ENCODE results near the gene F5.

F5 gene

DNA sequence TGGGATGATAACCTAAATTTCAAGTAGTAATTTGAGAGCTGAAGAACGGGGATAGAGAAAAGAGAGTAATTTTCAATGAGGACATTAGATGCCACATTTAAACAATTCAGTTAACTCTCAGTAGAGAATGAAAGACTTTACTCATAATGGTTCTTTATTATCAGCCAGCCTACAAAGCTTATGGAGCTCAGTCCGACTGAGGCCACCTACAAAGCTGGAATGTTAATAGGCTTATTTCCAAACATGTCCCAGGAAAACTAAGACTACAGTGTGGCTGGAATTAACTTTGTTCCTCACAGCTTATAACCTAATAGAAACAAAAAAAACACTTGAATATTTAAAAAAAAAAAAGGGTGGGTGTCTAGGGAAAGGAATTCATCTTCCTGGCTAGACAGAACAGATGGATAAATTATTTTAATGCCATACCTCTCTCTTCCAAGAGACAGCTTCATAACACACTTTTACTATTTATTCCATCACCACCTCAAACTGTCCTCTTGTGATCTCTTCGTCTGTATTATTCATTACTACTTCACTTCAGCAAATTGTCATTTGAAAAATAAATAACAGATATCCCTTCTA is 110.4 kb downstream of the F5 start:
- DNase-seq = no peak

GRCh38 chr1:169474302-169474995 is 111.8 kb downstream of the F5 start:
- DNase-seq = no peak

DNA sequence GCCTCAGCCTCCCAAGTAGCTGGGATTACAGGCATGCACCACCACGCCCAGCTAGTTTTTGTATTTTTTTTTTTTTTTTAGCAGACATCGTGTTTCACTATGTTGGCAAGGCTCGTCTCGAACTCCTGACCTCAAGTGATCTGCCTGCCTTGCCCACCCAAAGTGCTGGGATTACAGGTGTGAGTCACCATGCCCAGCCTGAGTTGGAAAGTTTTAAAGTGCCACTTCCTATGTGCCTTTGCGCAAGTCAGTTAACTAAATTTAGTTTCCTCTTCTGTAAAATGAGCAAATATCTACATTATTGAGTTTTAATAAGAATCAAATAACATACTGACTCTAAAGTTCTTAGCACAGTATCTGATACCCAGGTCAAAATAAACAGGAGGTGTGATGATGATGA is 112.9 kb downstream of the F5 start:
- no peak for DNase-seq

DNA sequence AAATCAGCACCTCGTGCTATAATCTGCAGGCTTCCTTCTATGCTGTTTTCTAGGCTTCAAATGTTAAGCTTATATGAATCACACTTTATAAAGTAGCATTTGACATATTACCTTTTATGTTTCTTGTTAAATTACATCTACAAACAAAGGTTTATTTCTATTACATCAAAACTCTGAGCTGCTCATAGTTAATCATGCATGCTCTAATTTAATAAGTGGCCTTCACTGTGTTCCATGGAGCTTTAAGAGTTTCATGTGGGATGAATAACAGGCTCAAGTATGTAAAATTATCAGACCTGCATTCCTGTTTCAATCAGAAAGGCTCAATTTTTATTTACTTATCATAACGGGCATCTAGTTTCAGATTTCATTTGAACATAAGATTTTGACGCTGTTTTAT is 113.5 kb downstream of the F5 start:
- no peak for DNase-seq

DNA sequence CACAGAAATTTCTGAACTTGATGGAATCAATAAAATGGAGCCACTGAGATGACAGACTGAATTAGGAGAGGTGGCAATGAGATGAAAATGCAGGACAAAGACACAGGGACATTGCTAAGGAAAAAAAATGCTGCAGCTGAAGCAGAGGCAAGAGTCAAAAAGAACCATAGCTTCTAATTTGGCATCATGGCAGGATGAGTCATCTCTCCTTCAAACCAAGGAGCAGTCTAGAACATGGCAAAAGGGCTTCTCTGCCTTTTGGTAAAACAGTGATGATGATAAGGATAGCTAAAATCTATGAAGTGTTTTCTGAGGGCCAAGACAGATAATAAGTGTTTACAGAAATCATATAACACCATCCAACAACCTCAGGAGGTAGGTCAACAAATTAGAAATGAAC is 117.3 kb downstream of the F5 start:
- DNase-seq = no peak

DNA sequence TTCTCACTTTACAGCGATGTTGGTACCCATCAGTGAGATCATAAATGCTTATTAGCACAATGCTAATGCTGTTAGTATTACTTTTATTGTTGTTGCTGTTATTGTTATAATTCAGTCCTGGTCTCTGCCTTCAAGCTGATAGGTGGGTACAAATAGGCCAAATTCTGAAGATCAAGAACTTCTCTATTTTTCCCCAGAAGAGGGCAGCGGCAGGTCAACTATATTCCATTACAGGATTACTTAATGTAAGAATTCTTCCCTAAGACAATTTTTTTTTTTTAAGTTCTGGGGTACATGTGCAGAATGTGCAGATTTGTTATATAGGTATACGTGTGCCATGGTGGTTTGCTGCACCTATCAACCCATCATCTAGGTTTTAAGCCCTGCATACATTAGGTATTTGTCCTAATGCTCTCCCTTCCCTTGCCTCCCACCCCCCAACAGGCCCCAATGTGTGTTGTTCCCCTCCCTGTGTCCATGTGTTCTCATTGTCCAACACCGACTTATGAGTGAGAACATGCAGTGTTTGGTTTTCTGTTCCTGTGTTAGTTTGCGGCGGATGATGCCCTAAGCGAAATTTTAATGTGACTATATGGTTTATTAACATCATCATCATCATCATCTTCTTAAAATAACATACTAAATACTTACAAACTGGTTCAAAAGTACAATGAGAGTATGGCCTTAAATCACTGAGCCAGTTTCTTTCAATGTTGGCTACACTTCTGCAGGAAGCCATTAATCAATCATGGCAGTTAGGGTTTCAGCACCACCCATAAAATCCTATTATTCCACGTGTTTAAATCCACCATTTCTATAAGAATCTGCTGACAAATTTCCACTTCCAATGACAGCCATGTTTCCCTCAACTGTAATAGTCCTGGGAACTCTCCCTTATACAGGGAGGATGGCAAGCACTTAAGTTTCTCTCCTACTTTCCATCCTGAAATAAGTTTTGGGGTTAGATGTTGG is 119.7 kb downstream of the F5 start:
- DNase-seq = no peak

GRCh38 chr1:169465281-169465680 is 121.0 kb downstream of the F5 start:
- DNase-seq = no peak

Data from NCI-H2107 (cell line).